ENCODE data around the gene IL26.

IL26 gene, protein sequence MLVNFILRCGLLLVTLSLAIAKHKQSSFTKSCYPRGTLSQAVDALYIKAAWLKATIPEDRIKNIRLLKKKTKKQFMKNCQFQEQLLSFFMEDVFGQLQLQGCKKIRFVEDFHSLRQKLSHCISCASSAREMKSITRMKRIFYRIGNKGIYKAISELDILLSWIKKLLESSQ

DNA sequence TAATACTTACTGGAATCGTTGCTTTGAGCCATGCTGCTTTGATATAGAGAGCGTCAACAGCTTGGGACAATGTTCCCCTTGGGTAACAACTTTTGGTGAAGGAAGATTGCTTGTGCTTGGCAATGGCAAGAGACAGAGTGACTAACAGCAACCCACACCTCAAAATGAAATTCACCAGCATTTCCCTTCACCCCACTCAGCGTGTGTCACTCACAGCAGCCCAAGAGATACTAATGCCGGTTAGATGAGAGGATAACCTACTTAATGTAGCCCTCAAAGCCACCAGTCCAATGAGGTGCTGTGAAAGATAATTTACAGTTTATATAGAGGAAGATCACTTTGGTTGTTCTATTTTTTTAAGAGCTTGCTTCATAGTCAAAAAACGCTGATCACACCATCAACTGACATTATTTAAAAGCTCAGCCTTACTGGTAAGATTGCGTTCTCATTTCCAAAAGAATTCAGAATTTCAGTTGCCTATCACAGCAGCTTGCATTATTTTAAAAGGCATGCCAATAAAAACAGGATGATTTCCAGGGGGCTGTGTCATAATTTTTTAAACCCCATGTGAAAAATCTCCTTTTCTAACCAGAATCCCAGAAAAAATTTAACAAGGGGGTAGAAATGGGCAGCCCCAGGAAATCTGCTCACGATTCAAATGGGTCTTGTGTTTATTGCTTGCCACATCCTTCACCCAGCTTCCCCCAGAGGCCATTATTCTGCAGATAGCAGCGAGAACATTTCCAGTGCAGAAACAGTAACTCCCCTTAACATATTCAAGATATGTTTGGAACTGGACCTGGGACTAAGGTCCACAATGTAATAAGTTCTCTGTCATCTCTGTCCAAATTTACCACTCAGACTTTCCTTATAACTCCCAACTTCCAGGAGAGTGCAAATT lies at the start of gene IL26:
IL26 (minus strand) TSS at position 235 of the 901 bp plus-strand sequence; CDS start at position 181, 54 bp downstream.
- no peaks in the 10 kb centered on the region for H3K4me1 ChIP-seq (ENCODE audit: insufficient read depth, low read length)
- H3K36me3 ChIP-seq (ENCODE audit: insufficient read depth, low read length): no peaks in the 10 kb centered on the region
- H3K9me3 ChIP-seq (ENCODE audit: control insufficient read depth, insufficient read depth, low read length): no peaks in the 10 kb centered on the region
- H3K9ac ChIP-seq (ENCODE audit: low read depth, low read length): no peak within 1 kb of the TSS

DNA sequence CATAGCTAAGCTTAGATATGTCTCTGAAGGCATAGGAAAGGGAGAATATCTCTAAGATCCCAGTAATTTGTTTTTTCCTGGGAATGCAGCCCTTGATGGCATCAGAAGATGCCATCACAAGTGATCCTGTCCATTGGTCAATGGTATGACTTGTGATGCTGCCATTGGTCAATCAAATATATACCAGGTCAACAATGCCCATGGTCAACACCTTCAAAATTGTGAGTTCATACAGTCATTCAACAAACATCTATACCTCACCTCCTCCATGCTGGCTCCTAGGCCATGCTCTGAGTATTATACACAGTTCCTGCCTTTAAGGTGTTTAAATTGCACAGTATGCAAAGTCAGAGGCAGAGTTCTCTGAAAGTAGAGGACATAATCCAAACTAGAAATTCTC lies 47.1 kb upstream of the IL26 start:
- H3K9me3 ChIP-seq (ENCODE audit: control insufficient read depth, insufficient read depth, low read length): no peaks in the 10 kb centered on the region
- no peak overlapping the region for H3K9ac ChIP-seq (ENCODE audit: low read depth, low read length)
- peaks cover 3% of the 10 kb centered on the region; the same call in 1 of the 2 replicates for H3K4me1 ChIP-seq (ENCODE audit: insufficient read depth, low read length)
- no peaks in the 10 kb centered on the region for H3K36me3 ChIP-seq (ENCODE audit: insufficient read depth, low read length)

DNA sequence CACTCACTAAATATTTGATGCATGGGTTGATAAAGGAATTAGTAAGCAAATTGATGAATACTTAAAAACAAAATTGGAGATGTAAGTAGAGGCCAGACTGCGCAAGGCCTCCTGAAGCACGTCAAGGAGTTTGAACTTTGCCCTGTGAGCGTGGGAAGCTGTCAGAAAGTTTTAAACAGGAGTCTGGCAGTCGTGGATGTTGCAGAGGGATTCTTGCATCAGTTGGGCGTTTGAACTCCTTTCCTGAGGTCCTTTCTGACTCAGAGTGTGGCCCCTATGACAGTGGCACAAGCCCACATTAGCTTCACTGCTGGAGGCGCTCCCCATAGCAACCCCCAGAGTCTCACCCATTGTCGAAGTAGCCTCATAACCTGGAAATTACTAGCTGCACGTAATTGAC lies 45.7 kb upstream of the IL26 start:
- Histone ChIP-seq H3K36me3 (ENCODE audit: insufficient read depth, low read length) (no peaks in the 10 kb centered on the region), H3K4me1 (ENCODE audit: insufficient read depth, low read length) (no peaks in the 10 kb centered on the region), H3K9me3 (ENCODE audit: control insufficient read depth, insufficient read depth, low read length) (no peaks in the 10 kb centered on the region), H3K9ac (ENCODE audit: low read depth, low read length) (no peak overlapping the region)

GRCh38 chr12:68270358-68270757 lies 44.7 kb upstream of the IL26 start:
- Histone ChIP-seq H3K9me3 (ENCODE audit: control insufficient read depth, insufficient read depth, low read length) (no peaks in the 10 kb centered on the region), H3K4me1 (ENCODE audit: insufficient read depth, low read length) (no peaks in the 10 kb centered on the region), H3K36me3 (ENCODE audit: insufficient read depth, low read length) (no peaks in the 10 kb centered on the region), H3K9ac (ENCODE audit: low read depth, low read length) (no peak overlapping the region)

DNA sequence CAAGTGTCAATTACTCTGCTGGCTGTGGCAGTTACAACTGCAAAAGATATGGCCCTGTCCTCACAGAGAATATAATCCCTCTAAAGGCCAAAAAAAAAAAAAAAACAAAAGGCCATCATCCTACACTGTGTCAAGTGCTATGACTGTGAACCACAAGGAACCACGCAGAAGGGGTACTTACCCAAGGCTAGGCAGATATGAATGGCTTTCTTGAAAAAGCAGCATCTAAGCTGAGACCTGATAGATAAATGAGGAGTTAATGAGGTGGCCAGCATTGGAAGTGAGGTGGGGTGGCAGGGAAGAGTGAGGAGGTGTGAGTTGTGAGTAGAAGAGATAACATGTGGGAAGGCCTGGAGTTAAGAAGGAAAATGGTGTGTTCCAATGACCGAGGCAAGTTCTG lies 44.2 kb upstream of the IL26 start:
- H3K4me1 ChIP-seq (ENCODE audit: insufficient read depth, low read length): no peaks in the 10 kb centered on the region
- H3K9me3 ChIP-seq (ENCODE audit: control insufficient read depth, insufficient read depth, low read length): no peaks in the 10 kb centered on the region
- no peaks in the 10 kb centered on the region for H3K36me3 ChIP-seq (ENCODE audit: insufficient read depth, low read length)
- H3K9ac ChIP-seq (ENCODE audit: low read depth, low read length): no peak overlapping the region

- Histone ChIP-seq H3K36me3 (ENCODE audit: insufficient read depth, low read length) (no peaks in the 10 kb centered on the region), H3K9ac (ENCODE audit: low read depth, low read length) (no peak overlapping the region), H3K9me3 (ENCODE audit: control insufficient read depth, insufficient read depth, low read length) (no peaks in the 10 kb centered on the region), H3K4me1 (ENCODE audit: insufficient read depth, low read length) (no peaks in the 10 kb centered on the region)
Measured at GRCh38 chr12:68268967-68269366, 43.4 kb upstream of the IL26 start.

- Histone ChIP-seq H3K36me3 (ENCODE audit: insufficient read depth, low read length) (no peaks in the 10 kb centered on the region), H3K9me3 (ENCODE audit: control insufficient read depth, insufficient read depth, low read length) (no peaks in the 10 kb centered on the region), H3K4me1 (ENCODE audit: insufficient read depth, low read length) (no peaks in the 10 kb centered on the region), H3K9ac (ENCODE audit: low read depth, low read length) (no peak overlapping the region)
Measured at GRCh38 chr12:68267892-68268396, 42.3 kb upstream of the IL26 start.

DNA sequence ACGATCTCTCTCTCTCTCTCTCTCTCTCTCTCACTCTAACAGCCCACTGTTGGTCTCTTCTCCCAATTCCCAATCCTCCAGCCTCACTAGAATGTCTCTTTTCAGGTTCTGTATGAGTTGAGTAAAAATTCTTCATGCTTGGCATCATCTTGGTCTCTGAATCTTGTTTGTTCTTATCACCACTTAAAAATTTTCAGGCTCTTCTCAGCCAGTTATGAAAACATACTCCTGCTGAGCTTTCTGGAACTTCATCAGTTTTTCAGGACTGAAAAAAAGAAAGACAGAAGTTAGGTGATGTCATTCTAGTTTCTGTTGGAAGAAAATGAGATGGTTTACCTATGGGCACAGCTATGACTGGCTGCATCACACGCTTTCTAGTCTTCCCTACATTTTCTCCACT lies 39.2 kb upstream of the IL26 start:
- H3K36me3 ChIP-seq (ENCODE audit: insufficient read depth, low read length): no peaks in the 10 kb centered on the region
- no peak overlapping the region for H3K9ac ChIP-seq (ENCODE audit: low read depth, low read length)
- no peaks in the 10 kb centered on the region for H3K4me1 ChIP-seq (ENCODE audit: insufficient read depth, low read length)
- no peaks in the 10 kb centered on the region for H3K9me3 ChIP-seq (ENCODE audit: control insufficient read depth, insufficient read depth, low read length)

- Histone ChIP-seq H3K9me3 (ENCODE audit: control insufficient read depth, insufficient read depth, low read length) (no peaks in the 10 kb centered on the region), H3K36me3 (ENCODE audit: insufficient read depth, low read length) (no peaks in the 10 kb centered on the region), H3K4me1 (ENCODE audit: insufficient read depth, low read length) (no peaks in the 10 kb centered on the region), H3K9ac (ENCODE audit: low read depth, low read length) (no peak overlapping the region)
Measured at GRCh38 chr12:68264158-68264855, 38.7 kb upstream of the IL26 start.

- Histone ChIP-seq H3K9ac (ENCODE audit: low read depth, low read length) (no peak overlapping the region), H3K9me3 (ENCODE audit: control insufficient read depth, insufficient read depth, low read length) (no peaks in the 10 kb centered on the region), H3K36me3 (ENCODE audit: insufficient read depth, low read length) (no peaks in the 10 kb centered on the region), H3K4me1 (ENCODE audit: insufficient read depth, low read length) (no peaks in the 10 kb centered on the region)
Measured at GRCh38 chr12:68263366-68263765, 37.8 kb upstream of the IL26 start.

- Histone ChIP-seq H3K4me1 (ENCODE audit: insufficient read depth, low read length) (no peaks in the 10 kb centered on the region), H3K9me3 (ENCODE audit: control insufficient read depth, insufficient read depth, low read length) (no peaks in the 10 kb centered on the region), H3K36me3 (ENCODE audit: insufficient read depth, low read length) (no peaks in the 10 kb centered on the region), H3K9ac (ENCODE audit: low read depth, low read length) (no peak overlapping the region)
Measured at GRCh38 chr12:68261896-68262295, 36.3 kb upstream of the IL26 start.

DNA sequence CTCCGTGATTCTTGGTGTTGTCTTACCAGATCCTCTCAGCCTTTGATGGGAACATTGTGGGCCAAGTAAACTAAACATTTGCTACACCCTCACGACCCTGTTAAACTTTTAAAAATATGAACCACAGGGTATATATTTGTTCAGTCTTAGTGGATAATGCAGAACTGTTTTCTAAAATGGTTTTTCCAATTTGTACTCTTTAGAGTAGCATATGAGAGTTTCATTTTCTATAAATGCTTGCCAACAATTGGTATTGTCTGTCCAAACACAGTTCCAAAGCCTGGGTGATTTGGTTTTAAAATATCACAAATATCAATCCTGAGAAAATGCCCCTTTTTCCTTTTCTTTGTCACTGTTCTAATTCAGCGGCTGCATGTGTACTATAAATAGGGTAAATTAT lies 34.5 kb upstream of the IL26 start:
- H3K9ac ChIP-seq (ENCODE audit: low read depth, low read length): no peak overlapping the region
- no peaks in the 10 kb centered on the region for H3K36me3 ChIP-seq (ENCODE audit: insufficient read depth, low read length)
- H3K4me1 ChIP-seq (ENCODE audit: insufficient read depth, low read length): no peaks in the 10 kb centered on the region
- H3K9me3 ChIP-seq (ENCODE audit: control insufficient read depth, insufficient read depth, low read length): no peaks in the 10 kb centered on the region

DNA sequence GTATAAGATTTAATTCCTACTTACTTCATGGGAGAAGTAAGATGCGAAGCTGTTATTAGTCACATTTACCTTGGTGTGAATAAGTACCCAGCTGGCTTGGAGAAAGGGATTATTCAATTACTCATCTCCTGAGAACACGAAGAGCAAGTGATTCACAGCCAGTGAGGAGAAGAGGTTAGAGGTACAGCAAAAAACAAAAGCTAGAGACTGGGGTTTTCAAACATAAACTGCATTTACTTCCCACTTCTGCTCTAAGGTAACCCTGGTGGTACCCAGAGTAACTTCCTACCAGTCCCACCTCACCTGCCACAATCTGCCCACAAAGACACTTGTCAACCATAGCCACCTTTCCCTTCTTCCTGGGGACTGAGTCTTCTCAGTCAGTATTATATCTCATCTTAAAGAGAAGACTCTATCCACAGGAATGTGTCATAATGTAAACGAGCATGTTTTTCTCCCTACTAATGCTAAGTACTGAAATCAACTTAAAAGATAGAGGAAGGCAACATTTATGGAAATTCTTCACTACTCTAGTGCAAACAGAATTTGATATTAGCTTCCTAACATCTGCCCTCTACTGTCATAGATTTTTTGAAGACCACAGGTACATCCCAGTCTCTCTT lies 33.8 kb upstream of the IL26 start:
- Histone ChIP-seq H3K4me1 (ENCODE audit: insufficient read depth, low read length) (no peaks in the 10 kb centered on the region), H3K9ac (ENCODE audit: low read depth, low read length) (no peak overlapping the region), H3K36me3 (ENCODE audit: insufficient read depth, low read length) (no peaks in the 10 kb centered on the region), H3K9me3 (ENCODE audit: control insufficient read depth, insufficient read depth, low read length) (no peaks in the 10 kb centered on the region)

- Histone ChIP-seq H3K36me3 (ENCODE audit: insufficient read depth, low read length) (no peaks in the 10 kb centered on the region), H3K4me1 (ENCODE audit: insufficient read depth, low read length) (no peaks in the 10 kb centered on the region), H3K9ac (ENCODE audit: low read depth, low read length) (no peak within 1 kb of the TSS), H3K9me3 (ENCODE audit: control insufficient read depth, insufficient read depth, low read length) (no peaks in the 10 kb centered on the region)
Measured at GRCh38 chr12:68253504-68253903, 27.9 kb upstream of the IL26 start, which contains the start of gene IL22. IL22 (minus strand) TSS chr12:68253604; CDS start chr12:68253448, 156 bp downstream.
